B cell (primary cell): ENCODE results near the gene PAQR5. TPM values are rescaled to one million over a fixed set of nuclear protein-coding genes. Genes with fewer than 3 reads are reported as not detected.

Source experiments
- ATAC-seq: fragments of 200-7000 bp; cut with Tn5 transposase; one replicate; pipeline ENCODE4 v1.10.0; 2021; ENCODE audit warnings: low read depth, mild to moderate bottlenecking, moderate number of reproducible peaks, moderate library complexity
- CTCF ChIA-PET: fragments of 350-600 bp; sonication (Branson Sonifier 250); formaldehyde crosslinking; loops from one replicate; lab custom pipeline; 2021; ENCODE audit warnings: antibody characterized with exemption, inconsistent platforms; lab: Charles Lee
- POLR2A ChIA-PET: fragments of 350-600 bp; sonication (Branson Sonifier 250); formaldehyde crosslinking; loops from one replicate; lab custom pipeline; 2021; ENCODE audit warnings: antibody characterized with exemption; lab: Charles Lee
- DNase-seq: peaks from one replicate; pipeline ENCODE4 v3.0.0; 2013
- H2AFZ ChIP-seq: 2 replicates; pipeline ENCODE4 v1.6.1; 2012; ENCODE audit warnings: mild to moderate bottlenecking, low read depth, low read length; ENCODE audit not compliant: insufficient read depth, poor library complexity, severe bottlenecking
- H3K27ac ChIP-seq, 2 donors: 1 replicate in 1 of 2; 2 replicates in 1 of 2; pipeline ENCODE4 v1.5.1; 2012 to 2013; ENCODE audit warnings: low read length in 2 of 2, mild to moderate bottlenecking in 2 of 2, moderate library complexity in 1 of 2
- H3K27me3 ChIP-seq, 4 experiments: fragments of 200-600 bp in 1 of 4; sonication (generic) in 1 of 4; replicated peaks in 1 of 4; 1 replicate in 2 of 4; 2 replicates in 2 of 4; pipeline versions ENCODE4 v1.6.1 to v1.7.0; 2013 to 2016; ENCODE audit warnings: low read length in 3 of 4, mild to moderate bottlenecking in 2 of 4, mixed read lengths in 1 of 4, moderate library complexity in 1 of 4; ENCODE audit not compliant: insufficient read depth in 4 of 4, control insufficient read depth in 3 of 4; ENCODE audit errors: control extremely low read depth in 1 of 4
- H3K36me3 ChIP-seq, 2 experiments: replicated peaks in 1 of 2; 1 replicate in 1 of 2; 2 replicates in 1 of 2; pipeline versions ENCODE4 v1.6.1 to v1.7.1; 2013; ENCODE audit warnings: low read length in 1 of 2; ENCODE audit not compliant: insufficient read depth in 2 of 2, control insufficient read depth in 1 of 2; ENCODE audit errors: control extremely low read depth in 1 of 2, extremely low read depth in 1 of 2
- H3K4me1 ChIP-seq, 2 donors: fragments of 200-600 bp in 1 of 2; sonication (generic) in 1 of 2; 1 replicate in 1 of 2; 2 replicates in 1 of 2; pipeline versions ENCODE4 v1.5.1 to v1.6.1; 2013 to 2017; ENCODE audit warnings: low read length in 2 of 2; ENCODE audit not compliant: control insufficient read depth in 2 of 2, insufficient read depth in 2 of 2
- H3K4me2 ChIP-seq: replicated peaks from 2 replicates; pipeline ENCODE3; 2012; ENCODE audit warnings: mild to moderate bottlenecking, low read depth, low read length; ENCODE audit not compliant: poor library complexity, severe bottlenecking
- H3K4me3 ChIP-seq, 5 experiments: fragments of 200-600 bp in 1 of 5; sonication (generic) in 1 of 5; 1 replicate in 3 of 5; 2 replicates in 2 of 5; pipeline versions ENCODE4 v1.5.1 to v1.7.0; 2011 to 2016; ENCODE audit warnings: low read length in 4 of 5, mild to moderate bottlenecking in 4 of 5, low read depth in 2 of 5, control low read depth in 1 of 5, moderate library complexity in 1 of 5; ENCODE audit not compliant: insufficient read depth in 1 of 5; ENCODE audit errors: control extremely low read depth in 1 of 5, extremely low read depth in 1 of 5
- H3K79me2 ChIP-seq: fragments of 200-600 bp; sonication (generic); one replicate; pipeline ENCODE4 v1.6.0; 2016; ENCODE audit warnings: low read length; ENCODE audit not compliant: control insufficient read depth, insufficient read depth
- H3K9ac ChIP-seq: fragments of 200-600 bp; sonication (generic); 2 replicates; pipeline ENCODE4 v1.6.1; 2017; ENCODE audit warnings: mild to moderate bottlenecking, low read length, moderate library complexity
- H3K9me3 ChIP-seq, 3 donors: one replicate each; pipeline versions ENCODE4 v1.6.1 to v1.7.1; 2013; ENCODE audit warnings: low read length in 2 of 3; ENCODE audit not compliant: control insufficient read depth in 2 of 3, insufficient read depth in 1 of 3; ENCODE audit errors: control extremely low read depth in 1 of 3
- H4K20me1 ChIP-seq: 2 replicates; pipeline ENCODE4 v1.6.0; 2012; ENCODE audit warnings: mild to moderate bottlenecking, low read length; ENCODE audit not compliant: insufficient read depth, control insufficient read depth, poor library complexity, severe bottlenecking
- H3K27ac Mint-ChIP-seq: one replicate; pipeline ENCODE4 v1.8.0; 2021; ENCODE audit warnings: mixed read lengths
- H3K27me3 Mint-ChIP-seq: one replicate; pipeline ENCODE4 v1.8.0; 2021; ENCODE audit warnings: mixed read lengths
- H3K4me1 Mint-ChIP-seq: one replicate; pipeline ENCODE4 v1.8.0; 2021; ENCODE audit warnings: mixed read lengths
- H3K4me3 Mint-ChIP-seq: one replicate; pipeline ENCODE4 v1.8.0; 2021; ENCODE audit warnings: mixed read lengths
- H3K9me3 Mint-ChIP-seq: one replicate; pipeline ENCODE4 v1.8.0; 2022; ENCODE audit warnings: mixed read lengths; ENCODE audit not compliant: insufficient read depth
- CTCF ChIP-seq: fragments of 200-600 bp; IDR thresholded peaks from one replicate; pipeline ENCODE4 v1.8.0; 2022; ENCODE audit warnings: antibody characterized with exemption, mild to moderate bottlenecking
- EZH2 ChIP-seq: IDR thresholded peaks from 2 replicates; pipeline ENCODE4 v1.6.1; 2012; ENCODE audit warnings: borderline replicate concordance, low read depth, mild to moderate bottlenecking, moderate library complexity, low read length; ENCODE audit not compliant: insufficient read depth, poor library complexity, severe bottlenecking
- WGBS: methylation state at CpG from one replicate; pipeline ENCODE4 v1.1.5; 2013; ENCODE audit warnings: missing lambda C conversion rate; ENCODE audit not compliant: insufficient coverage; 5-methylcytosine and 5-hydroxymethylcytosine counted together
- intact Hi-C: fragments of 100-400 bp; cut with micrococcal nuclease; formaldehyde crosslinking; loops from one replicate; pipeline ENCODE4 v1.10.0; 2022
- polyA plus RNA-seq: library from polyadenylated mRNA; depleted of rRNA; stranded (reverse); fragments of >200 nt; gene quantifications from 2 replicates; pipeline ENCODE4 v1.2.3, GENCODE V29; 2012
- total RNA-seq, 2 donors: library from RNA; stranded (reverse); fragments of 120-200 nt in 1 of 2; gene quantifications; 1 replicate in 1 of 2; 2 replicates in 1 of 2; pipeline versions ENCODE4 v1.2.3 to v1.2.4, GENCODE V29; 2013 to 2022

PAQR5 gene
- total and polyA plus RNA-seq, 2 donors (not counting 1 experiment from before 2014, with no cell fraction given) = not detected

GRCh38 chr15:69296606-69297005, 2.1 kb upstream of the PAQR5 start:
- no peak overlapping the region for H3K4me3 ChIP-seq
- peaks cover 35% of the 10 kb centered on the region for H3K27me3 Mint-ChIP-seq
- DNase-seq = no peak
- H3K27ac ChIP-seq = no peak overlapping the region
- H3K9ac ChIP-seq = no peak overlapping the region
- H3K36me3 ChIP-seq = no peaks in the 10 kb centered on the region
- POLR2A ChIA-PET = no interaction called here
- H3K4me1 ChIP-seq = peaks cover 4 to 5% of the 10 kb centered on the region in 2 donors
- H3K27ac Mint-ChIP-seq = no peak overlapping the region
- 85% methylated on average over 6 of the region's 6 CpGs for WGBS
- H3K27me3 ChIP-seq = peaks cover 0 to 28% (median 5%) of the 10 kb centered on the region in 4 experiments
- no peaks in the 10 kb centered on the region for H4K20me1 ChIP-seq
- no peak for TF ChIP-seq EZH2
- TF ChIP-seq CTCF = no peak
- CTCF ChIA-PET = no interaction called here
- no peaks in the 10 kb centered on the region for H3K9me3 ChIP-seq
- intact Hi-C loops = no loop called here
- H3K4me3 Mint-ChIP-seq = no peak overlapping the region
- no peak overlapping the region for H3K4me2 ChIP-seq
- no peaks in the 10 kb centered on the region for H3K9me3 Mint-ChIP-seq
- H3K79me2 ChIP-seq = no peaks in the 10 kb centered on the region
- H2AFZ ChIP-seq = no peak overlapping the region
- ATAC-seq = no peak
- H3K4me1 Mint-ChIP-seq = no peaks in the 10 kb centered on the region

GRCh38 chr15:69297642-69298353, 914 bp upstream of the PAQR5 start:
- Histone ChIP-seq H4K20me1 (no peaks in the 10 kb centered on the region), H3K9me3 (no peaks in the 10 kb centered on the region), H3K79me2 (no peaks in the 10 kb centered on the region), H3K4me3 (no peak overlapping the region), H2AFZ (no peak overlapping the region), H3K4me1 (peaks cover 4 to 5% of the 10 kb centered on the region in 2 donors), H3K4me2 (no peak overlapping the region), H3K36me3 (no peaks in the 10 kb centered on the region), H3K27me3 (peaks cover 0 to 31% (median 9%) of the 10 kb centered on the region in 4 experiments), H3K9ac (no peak overlapping the region), H3K27ac (no peak overlapping the region)
- H3K4me3 Mint-ChIP-seq = peak overlapping the region; percentile 52
- ATAC-seq (no peak), DNase-seq (no peak)
- H3K27ac Mint-ChIP-seq = no peak overlapping the region
- intact Hi-C loops = no loop called here
- no peaks in the 10 kb centered on the region for H3K9me3 Mint-ChIP-seq
- CTCF ChIA-PET = no interaction called here
- TF ChIP-seq CTCF = no peak
- no peak for TF ChIP-seq EZH2
- 93% methylated on average over 9 of the region's 10 CpGs for WGBS
- POLR2A ChIA-PET = no interaction called here
- no peaks in the 10 kb centered on the region for H3K4me1 Mint-ChIP-seq
- peaks cover 43% of the 10 kb centered on the region for H3K27me3 Mint-ChIP-seq
